ENCODE measurements around the gene RBM42. TPM values are rescaled to one million over a fixed set of nuclear protein-coding genes. Genes with fewer than 3 reads are reported as not detected.

RBM42 gene
- total and polyA plus RNA-seq, 9 of the 15 experiments (the other 6 are each of a cell fraction or from before 2014, with no cell fraction given) = 5.7 to 149 (median 32.4) TPM

DNA sequence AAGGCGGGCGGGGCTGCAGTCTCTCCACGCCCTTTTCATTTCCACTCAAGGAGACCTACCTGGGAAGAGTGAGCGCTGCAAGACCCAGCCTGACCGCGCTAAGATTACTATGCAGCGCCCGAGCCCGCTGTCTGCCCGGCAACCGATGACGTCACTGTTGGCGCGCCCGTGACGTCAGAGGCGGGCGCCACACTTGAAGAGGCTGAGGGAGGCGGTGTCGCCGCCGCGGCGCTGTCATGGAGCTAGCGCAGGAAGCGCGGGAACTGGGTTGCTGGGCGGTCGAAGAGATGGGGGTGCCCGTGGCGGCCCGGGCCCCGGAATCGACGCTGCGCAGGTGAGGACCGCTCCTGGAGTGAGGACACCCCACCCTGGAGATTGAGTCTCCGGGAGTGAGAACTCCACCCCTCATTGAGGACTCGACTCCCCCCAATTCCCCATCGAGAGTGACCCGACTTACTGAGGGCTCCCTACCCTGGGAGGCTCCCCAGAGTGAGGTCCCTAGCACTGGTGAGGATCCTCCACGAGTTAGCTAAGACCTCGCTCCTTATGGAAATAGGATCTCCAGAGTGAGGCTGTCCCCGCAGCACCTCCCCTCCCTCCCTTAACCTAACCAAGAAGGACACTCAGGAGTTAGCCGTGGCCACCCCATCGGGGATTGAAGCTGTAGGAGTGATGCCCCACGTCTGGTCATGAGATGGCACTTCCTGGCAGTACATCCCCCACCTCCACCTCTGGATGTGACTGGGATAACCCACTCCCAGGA, 16.1 kb upstream of the RBM42 start, which contains the start of gene HAUS5 (continued):
- TF ChIP-seq TAF7 (tag; IDR thresholded peaks at IDR 0.05) (peak; percentile 49), ZNF766 (CRISPR knock-in tag; conservative IDR thresholded peaks at IDR 0.05) (peak; percentile 47; the same call in 1 of the 2 replicates), EGR1 (conservative IDR thresholded peaks at IDR 0.05) (0 out of 2 replicates have a peak, but pooled peaks have one; percentile 19), BRD4 (IDR thresholded peaks at IDR 0.05) (no peak), ZNF23 (CRISPR knock-in tag; IDR thresholded peaks at IDR 0.05) (no peak), RFX1 (IDR thresholded peaks at IDR 0.05) (peak; percentile 63), GTF2E2 (tag; IDR thresholded peaks at IDR 0.05) (no peak), BHLHE40 (IDR thresholded peaks at IDR 0.05; ENCODE audit: low read length) (peak; percentile 79), SMAD1 (IDR thresholded peaks at IDR 0.05; ENCODE audit: low read depth, low read length, partially characterized antibody) (no peak), RHOXF2B (CRISPR knock-in tag; conservative IDR thresholded peaks at IDR 0.05) (no peak; the same call in 1 of the 2 replicates), CBFA2T3 (IDR thresholded peaks at IDR 0.05) (no peak), CAMTA2 (CRISPR knock-in tag; conservative IDR thresholded peaks at IDR 0.05) (no peak), ZNF764 (CRISPR knock-in tag; IDR thresholded peaks at IDR 0.05; ENCODE audit: low read depth) (no peak)
- TF ChIP-seq, protein P1, sequence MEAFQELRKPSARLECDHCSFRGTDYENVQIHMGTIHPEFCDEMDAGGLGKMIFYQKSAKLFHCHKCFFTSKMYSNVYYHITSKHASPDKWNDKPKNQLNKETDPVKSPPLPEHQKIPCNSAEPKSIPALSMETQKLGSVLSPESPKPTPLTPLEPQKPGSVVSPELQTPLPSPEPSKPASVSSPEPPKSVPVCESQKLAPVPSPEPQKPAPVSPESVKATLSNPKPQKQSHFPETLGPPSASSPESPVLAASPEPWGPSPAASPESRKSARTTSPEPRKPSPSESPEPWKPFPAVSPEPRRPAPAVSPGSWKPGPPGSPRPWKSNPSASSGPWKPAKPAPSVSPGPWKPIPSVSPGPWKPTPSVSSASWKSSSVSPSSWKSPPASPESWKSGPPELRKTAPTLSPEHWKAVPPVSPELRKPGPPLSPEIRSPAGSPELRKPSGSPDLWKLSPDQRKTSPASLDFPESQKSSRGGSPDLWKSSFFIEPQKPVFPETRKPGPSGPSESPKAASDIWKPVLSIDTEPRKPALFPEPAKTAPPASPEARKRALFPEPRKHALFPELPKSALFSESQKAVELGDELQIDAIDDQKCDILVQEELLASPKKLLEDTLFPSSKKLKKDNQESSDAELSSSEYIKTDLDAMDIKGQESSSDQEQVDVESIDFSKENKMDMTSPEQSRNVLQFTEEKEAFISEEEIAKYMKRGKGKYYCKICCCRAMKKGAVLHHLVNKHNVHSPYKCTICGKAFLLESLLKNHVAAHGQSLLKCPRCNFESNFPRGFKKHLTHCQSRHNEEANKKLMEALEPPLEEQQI (IDR thresholded peaks at IDR 0.05) = no peak
- TF ChIP-seq, protein P2, sequence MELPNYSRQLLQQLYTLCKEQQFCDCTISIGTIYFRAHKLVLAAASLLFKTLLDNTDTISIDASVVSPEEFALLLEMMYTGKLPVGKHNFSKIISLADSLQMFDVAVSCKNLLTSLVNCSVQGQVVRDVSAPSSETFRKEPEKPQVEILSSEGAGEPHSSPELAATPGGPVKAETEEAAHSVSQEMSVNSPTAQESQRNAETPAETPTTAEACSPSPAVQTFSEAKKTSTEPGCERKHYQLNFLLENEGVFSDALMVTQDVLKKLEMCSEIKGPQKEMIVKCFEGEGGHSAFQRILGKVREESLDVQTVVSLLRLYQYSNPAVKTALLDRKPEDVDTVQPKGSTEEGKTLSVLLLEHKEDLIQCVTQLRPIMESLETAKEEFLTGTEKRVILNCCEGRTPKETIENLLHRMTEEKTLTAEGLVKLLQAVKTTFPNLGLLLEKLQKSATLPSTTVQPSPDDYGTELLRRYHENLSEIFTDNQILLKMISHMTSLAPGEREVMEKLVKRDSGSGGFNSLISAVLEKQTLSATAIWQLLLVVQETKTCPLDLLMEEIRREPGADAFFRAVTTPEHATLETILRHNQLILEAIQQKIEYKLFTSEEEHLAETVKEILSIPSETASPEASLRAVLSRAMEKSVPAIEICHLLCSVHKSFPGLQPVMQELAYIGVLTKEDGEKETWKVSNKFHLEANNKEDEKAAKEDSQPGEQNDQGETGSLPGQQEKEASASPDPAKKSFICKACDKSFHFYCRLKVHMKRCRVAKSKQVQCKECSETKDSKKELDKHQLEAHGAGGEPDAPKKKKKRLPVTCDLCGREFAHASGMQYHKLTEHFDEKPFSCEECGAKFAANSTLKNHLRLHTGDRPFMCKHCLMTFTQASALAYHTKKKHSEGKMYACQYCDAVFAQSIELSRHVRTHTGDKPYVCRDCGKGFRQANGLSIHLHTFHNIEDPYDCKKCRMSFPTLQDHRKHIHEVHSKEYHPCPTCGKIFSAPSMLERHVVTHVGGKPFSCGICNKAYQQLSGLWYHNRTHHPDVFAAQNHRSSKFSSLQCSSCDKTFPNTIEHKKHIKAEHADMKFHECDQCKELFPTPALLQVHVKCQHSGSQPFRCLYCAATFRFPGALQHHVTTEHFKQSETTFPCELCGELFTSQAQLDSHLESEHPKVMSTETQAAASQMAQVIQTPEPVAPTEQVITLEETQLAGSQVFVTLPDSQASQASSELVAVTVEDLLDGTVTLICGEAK (IDR thresholded peaks at IDR 0.05) = no peak
- TF ChIP-seq, protein P2 (CRISPR knock-in tag; IDR thresholded peaks at IDR 0.05) = no peak
- TF ChIP-seq, protein P3, sequence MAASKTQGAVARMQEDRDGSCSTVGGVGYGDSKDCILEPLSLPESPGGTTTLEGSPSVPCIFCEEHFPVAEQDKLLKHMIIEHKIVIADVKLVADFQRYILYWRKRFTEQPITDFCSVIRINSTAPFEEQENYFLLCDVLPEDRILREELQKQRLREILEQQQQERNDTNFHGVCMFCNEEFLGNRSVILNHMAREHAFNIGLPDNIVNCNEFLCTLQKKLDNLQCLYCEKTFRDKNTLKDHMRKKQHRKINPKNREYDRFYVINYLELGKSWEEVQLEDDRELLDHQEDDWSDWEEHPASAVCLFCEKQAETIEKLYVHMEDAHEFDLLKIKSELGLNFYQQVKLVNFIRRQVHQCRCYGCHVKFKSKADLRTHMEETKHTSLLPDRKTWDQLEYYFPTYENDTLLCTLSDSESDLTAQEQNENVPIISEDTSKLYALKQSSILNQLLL (CRISPR knock-in tag; IDR thresholded peaks at IDR 0.05; ENCODE audit: borderline replicate concordance) = no peak

Measured in K562 (cell line).